Left colon (tissue), 2 donors: ENCODE measurements around the gene CAD. TPM values are rescaled to one million over a fixed set of nuclear protein-coding genes. Genes with fewer than 3 reads are reported as not detected.

Source experiments
- total RNA-seq, 2 donors: library from RNA; stranded (reverse); fragmentation: NEBNext Ultra II Directional; extraction: Animal tissue kit (Norgen Biotek cat#: 25700); gene quantifications; one replicate each; pipeline ENCODE4 v1.2.1, GENCODE V29; 2021
- donor health status: DM: no; HTN: no; CAD: no.
- donor health status: DM: yes; HTN: yes; CAD: no.

CAD gene
- total RNA-seq, 2 donors from 2014 or later: 13.9 to 23.7 TPM

Other genes starting within 250 kb of the CAD start
- gene MAPRE3, start 246.7 kb upstream of the CAD start, total RNA-seq: 10 to 100 TPM; 27.9 to 31.4 TPM
- 10 to 100 TPM; 70.2 to 89.7 TPM for gene TMEM214, start 184.4 kb upstream of the CAD start, total RNA-seq
- gene AGBL5, start 165.7 kb upstream of the CAD start, total RNA-seq: 10 to 100 TPM; 14.7 to 16.1 TPM
- 100 to 1,000 TPM; 243 to 278 TPM for gene OST4, start 145.7 kb upstream of the CAD start, total RNA-seq
- 10 to 100 TPM in 1 of 2 donors, 1 to 10 TPM in 1; 8.4 to 41.6 TPM for gene EMILIN1, start 138.8 kb upstream of the CAD start, total RNA-seq
- gene KHK, start 130.6 kb upstream of the CAD start, total RNA-seq: 10 to 100 TPM in 1 of 2 donors, 1 to 10 TPM in 1; 8.8 to 13.4 TPM
- 1 to 10 TPM in 1 of 2 donors, under 1 TPM in 1; 0.53 to 3.8 TPM for gene CGREF1, start 98.2 kb upstream of the CAD start, total RNA-seq
- gene ABHD1, start 93.6 kb upstream of the CAD start, total RNA-seq: under 1 TPM in 1 of 2 donors, not detected in 1; 0.34 TPM
- 10 to 100 TPM; 40.8 to 44.7 TPM for gene PREB, start 82.7 kb upstream of the CAD start, total RNA-seq
- gene PRR30, start 78.0 kb upstream of the CAD start, total RNA-seq: not detected
- gene TCF23, start 68.4 kb upstream of the CAD start, total RNA-seq: not detected
- gene ATRAID, start 5.3 kb upstream of the CAD start, total RNA-seq: 10 to 100 TPM; 75.3 to 98.2 TPM
- 10 to 100 TPM; 20.6 to 30.5 TPM for gene SLC5A6, start 5.1 kb upstream of the CAD start, total RNA-seq
- gene SLC30A3, start 45.7 kb downstream of the CAD start, total RNA-seq: not detected
- gene DNAJC5G, start 58.1 kb downstream of the CAD start, total RNA-seq: not detected
- gene TRIM54, start 65.1 kb downstream of the CAD start, total RNA-seq: under 1 TPM in 1 of 2 donors, not detected in 1; 0.14 TPM
- gene UCN, start 91.1 kb downstream of the CAD start, total RNA-seq: under 1 TPM; 0.52 to 0.56 TPM
- 10 to 100 TPM; 26.6 to 32.4 TPM for gene MPV17, start 105.7 kb downstream of the CAD start, total RNA-seq
- 10 to 100 TPM; 50.6 to 62.5 TPM for gene GTF3C2, start 139.4 kb downstream of the CAD start, total RNA-seq
- gene EIF2B4, start 153.0 kb downstream of the CAD start, total RNA-seq: 10 to 100 TPM; 33.2 to 36.6 TPM
- gene SNX17, start 153.2 kb downstream of the CAD start, total RNA-seq: 10 to 100 TPM; 85.2 to 85.5 TPM
- 10 to 100 TPM; 24.9 to 27.4 TPM for gene ZNF513, start 163.4 kb downstream of the CAD start, total RNA-seq
- 10 to 100 TPM; 50.9 to 73.4 TPM for gene PPM1G, start 192.2 kb downstream of the CAD start, total RNA-seq
- gene NRBP1, start 211.3 kb downstream of the CAD start, total RNA-seq: 10 to 100 TPM; 72.2 to 85.8 TPM
- gene KRTCAP3, start 225.0 kb downstream of the CAD start, total RNA-seq: 100 to 1,000 TPM in 1 of 2 donors, 10 to 100 TPM in 1; 90.0 to 104 TPM